HT-29 (cell line): ENCODE data around the gene CCDC61. TPM values are rescaled to one million over a fixed set of nuclear protein-coding genes. Genes with fewer than 3 reads are reported as not detected.

Experiments used
- DNase-seq: peaks from one replicate; pipeline ENCODE4 v3.0.0-alpha.2; 2015; ENCODE audit warnings: low spot score
- total RNA-seq: library from RNA; depleted of rRNA; stranded (reverse); fragments of >200 nt; shearing (Covaris generic); gene quantifications from 2 replicates; pipeline ENCODE4 v1.2.3, GENCODE V29; 2014

Gene CCDC61
- total RNA-seq, 1 experiment from 2014 or later = 24.4 TPM

GRCh38 chr19:46015687-46016425 is 20.6 kb downstream of the CCDC61 start:
- DNase-seq = no peak

- peak; percentile 98 for DNase-seq
Observed at GRCh38 chr19:46016426-46017094, 21.3 kb downstream of the CCDC61 start.

GRCh38 chr19:46017095-46017429 is 21.8 kb downstream of the CCDC61 start:
- no peak for DNase-seq

DNA sequence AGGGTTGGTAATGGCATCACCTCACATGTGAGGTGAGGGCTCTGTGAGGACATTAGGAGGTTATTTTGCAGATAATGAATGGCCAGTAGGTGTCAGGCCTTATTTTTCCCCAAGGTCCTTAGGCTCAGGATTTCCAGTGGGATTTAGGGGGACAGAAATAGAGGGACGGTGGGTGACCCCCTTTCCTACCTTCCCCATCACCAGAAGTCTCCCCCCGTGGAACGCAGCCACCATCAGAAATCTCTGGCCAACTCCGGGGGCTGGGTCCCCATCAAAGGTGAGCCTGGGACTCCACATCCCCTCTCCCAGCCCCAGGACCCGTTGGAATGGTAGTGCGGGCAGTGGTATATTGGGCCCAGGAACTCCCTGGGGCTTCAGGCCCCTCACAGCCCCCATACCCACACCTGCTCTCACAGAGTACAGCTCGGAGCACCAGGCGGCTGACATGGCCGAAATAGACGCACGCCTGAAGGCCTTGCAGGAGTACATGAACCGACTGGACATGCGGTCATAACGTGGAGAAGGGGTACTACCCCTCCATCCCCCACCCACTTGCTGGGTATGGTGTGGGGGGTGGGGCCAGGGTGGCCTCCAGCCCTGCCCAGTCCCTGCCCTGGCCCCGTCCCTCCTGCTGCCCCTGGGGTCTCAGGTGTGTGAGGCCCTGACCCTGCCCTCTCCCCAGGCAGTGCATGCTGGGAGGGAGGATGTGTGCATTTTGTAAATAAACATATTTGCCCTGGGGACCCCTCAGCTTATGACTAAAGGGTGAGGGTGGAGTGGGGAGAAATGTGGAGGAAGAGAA is 22.8 kb downstream of the CCDC61 start:
- DNase-seq = no peak

DNA sequence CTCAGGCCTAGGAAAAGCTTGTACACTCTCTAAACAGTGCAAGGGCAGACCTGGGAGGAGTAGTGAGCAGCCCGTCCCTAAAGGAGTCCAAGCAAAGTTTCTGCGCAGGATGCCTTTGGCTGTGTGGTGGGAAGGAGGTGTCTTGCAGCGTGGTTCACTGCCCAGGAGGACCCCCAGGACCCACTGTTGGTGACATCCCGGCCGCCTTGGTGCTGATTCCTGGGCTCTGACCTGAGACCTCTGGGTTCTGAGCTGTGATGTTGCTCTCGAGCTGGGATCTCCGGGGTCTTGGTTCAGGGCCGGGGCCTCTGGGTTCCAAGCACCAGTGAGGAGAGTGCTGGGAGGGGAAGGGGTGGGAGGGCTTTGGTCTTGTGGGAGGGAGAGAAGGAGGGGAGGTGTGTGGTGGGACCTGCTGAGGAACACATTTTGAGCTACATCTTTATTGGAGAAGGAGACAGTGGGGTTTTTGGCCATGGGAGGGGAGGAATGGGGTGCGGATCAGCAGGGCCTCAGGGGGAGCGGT is 23.5 kb downstream of the CCDC61 start:
- no peak for DNase-seq

DNA sequence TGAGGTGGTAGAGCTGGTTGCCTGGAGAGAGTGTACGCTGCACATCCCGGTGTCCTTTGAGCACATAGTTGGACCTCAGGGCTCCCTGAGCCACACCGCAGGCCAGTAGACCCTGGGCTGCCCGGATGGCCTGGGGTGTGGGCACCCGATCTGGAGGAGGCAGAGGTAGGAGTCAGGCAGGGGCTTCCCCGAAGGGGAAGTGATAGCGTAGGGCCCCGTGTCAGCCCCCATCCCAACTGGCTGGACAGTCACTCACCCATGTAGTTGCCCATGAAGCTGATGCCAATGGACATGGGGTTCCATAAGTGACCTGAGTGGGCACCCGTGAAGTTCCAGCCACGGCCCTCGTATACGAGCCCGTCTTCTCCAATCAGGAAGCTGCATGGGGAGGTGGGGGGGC is 24.0 kb downstream of the CCDC61 start:
- DNase-seq = no peak

DNA sequence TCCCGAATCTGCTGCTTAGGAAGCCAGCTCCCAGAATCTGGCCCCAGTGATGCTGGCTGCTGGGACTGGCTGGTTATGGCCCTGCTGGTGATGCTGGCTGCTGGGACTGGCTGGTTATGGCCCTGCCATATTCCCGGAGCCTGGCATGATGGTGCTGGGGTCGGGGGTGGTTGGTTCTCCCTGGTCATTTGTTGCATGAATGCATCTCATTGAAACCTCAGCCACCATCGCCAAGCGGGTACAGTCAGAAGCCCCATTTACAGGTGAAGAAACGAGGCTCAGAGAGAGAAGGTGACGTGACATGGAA is 25.5 kb downstream of the CCDC61 start:
- no peak for DNase-seq

GRCh38 chr19:46021531-46022041 is 26.3 kb downstream of the CCDC61 start:
- DNase-seq = peak; percentile 63

GRCh38 chr19:46022061-46022430 is 26.8 kb downstream of the CCDC61 start:
- DNase-seq = no peak

GRCh38 chr19:46022431-46023310 is 27.4 kb downstream of the CCDC61 start, which contains the start of gene PGLYRP1:
Gene PGLYRP1 (minus strand): TSS chr19:46023053. CDS start chr19:46023021, 32 bp downstream.
- DNase-seq = no peak

DNA sequence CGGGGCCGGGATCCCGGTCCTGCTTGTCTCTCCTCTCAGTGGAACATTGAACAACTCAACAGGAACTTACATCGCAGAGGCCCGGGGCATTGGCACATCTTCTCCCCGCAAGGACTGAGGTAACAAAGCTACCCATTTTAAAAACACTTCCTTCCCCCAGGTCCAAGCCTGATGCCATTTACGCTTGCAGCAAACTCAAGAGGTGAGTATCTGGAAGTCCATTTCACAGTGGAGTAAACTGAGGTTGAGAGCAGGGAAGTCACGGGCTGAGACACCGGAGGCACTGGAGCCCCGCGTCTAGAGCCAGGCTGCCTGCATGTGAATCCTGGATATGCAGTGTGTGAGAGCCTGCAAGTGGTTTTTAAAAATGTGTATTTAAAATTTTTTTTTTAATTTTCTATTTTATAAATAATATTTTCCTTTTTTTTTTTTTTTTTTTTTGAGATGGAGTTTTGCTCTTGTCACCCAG is 28.1 kb downstream of the CCDC61 start:
- no peak for DNase-seq

GRCh38 chr19:46025835-46026234 is 30.6 kb downstream of the CCDC61 start:
- no peak for DNase-seq

DNA sequence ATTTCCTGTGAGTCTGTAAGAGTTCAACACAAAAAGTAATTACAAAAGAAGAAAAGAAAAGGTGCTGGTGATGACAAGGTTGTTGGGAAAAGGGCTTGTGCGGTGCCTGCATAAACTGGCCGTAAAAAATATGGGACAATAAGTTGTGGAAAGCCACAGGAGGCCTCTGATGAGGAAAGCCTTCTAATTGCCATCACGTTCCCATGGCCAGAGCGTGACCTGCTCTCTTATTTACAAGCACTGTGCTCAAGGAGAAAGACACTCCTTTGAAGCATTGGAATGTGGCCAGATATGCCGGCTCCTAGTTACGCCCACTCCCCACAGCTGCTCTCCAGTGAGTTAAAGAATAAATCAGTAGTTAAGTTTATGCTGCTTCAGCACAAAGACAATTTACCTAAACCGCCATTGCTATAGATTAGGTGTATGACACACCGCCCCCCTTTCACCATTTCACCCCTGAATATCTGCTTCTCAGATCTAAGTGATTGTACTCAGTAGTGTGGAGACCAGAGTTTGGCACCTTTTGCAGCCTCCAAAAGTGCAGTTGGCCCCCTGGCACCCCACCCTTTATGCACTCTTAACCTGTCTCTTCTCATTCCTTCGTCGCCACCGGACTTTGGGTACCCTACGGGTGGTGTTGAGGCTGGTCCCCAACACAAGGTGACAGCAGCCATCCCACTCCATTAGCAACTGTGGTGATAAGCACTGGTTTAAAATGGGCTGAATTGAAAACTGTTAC is 35.7 kb downstream of the CCDC61 start:
- DNase-seq = peak; percentile 65

DNA sequence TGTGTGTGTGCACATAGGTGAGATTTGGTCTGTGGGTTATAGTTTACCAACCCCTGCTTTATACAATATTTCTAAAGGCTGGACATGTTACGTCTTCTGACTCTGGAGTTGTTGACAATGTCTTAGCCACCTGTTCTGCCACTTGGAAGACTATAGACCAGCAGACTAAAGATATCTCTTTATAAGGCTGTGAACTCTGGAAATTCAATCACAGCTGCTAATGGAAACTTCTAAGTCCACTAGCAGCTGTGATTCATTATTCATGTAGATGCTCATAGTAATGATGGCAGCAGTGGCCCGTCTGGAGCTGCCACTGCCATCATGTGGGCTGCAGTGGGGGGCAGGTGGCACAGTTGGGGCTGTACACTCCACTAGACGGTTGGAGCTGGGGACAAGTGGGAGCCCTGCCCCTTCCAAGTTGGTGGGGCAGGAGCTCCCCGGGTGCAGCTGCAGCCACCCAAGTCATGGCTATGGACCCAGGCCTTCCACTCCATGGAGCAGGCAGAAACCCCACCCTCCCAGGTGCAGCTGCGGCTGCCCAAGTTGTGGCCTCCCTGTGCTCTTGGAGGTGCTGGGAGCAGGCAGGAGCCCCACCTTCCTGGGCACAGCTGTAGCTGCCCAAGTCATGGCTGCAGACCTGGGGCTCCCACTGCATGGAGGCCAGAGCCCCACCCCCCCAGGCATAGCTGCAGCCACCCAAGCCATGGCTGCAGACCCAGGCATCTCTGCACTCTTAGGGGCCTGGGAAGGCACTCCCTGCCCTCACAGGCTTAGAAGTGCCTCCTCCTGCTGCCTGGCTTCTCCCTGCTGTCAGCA is 36.7 kb downstream of the CCDC61 start:
- no peak for DNase-seq

DNA sequence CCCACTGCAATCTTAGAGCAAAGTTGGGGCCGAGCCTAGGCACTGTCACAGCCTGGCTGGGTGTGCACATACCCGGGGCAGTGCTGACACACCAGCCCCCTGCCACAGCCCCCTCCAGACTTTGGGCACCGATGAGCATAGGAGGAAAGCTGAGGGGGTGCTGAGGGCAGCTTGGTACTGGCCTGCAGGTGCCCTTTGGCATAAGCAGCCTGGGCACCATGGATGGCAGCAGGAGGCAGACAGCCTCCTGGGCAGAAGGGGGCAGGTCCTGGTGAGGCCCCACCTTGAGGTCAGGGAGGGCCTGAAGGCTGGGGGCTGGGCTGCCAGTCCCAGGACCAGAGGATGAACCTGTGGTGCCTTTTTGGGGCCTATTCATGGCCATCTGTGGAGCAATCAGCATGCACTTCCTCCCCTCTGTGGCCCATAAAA is 37.3 kb downstream of the CCDC61 start:
- DNase-seq = no peak

DNA sequence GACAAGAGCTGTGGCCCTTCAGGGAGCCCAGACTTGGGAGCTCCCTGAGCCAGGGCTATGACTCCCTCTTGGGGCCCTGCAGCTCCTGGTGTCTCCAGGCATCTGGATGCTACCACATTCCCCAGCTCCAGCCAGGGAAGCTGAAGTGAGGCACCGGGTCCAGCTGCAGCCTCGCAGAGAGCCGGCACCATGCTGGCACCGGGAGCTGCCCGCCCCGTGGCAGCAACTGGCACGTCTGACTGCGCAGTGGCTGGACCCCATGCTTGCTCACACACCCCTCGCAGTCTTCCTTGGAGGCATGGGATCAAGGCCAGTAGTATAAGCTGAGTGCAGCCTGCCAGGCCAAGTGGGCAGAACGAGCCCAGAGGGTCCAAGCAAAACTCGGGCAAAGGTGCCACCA is 38.1 kb downstream of the CCDC61 start:
- no peak for DNase-seq

GRCh38 chr19:46035546-46035945 is 40.3 kb downstream of the CCDC61 start:
- DNase-seq = no peak

DNA sequence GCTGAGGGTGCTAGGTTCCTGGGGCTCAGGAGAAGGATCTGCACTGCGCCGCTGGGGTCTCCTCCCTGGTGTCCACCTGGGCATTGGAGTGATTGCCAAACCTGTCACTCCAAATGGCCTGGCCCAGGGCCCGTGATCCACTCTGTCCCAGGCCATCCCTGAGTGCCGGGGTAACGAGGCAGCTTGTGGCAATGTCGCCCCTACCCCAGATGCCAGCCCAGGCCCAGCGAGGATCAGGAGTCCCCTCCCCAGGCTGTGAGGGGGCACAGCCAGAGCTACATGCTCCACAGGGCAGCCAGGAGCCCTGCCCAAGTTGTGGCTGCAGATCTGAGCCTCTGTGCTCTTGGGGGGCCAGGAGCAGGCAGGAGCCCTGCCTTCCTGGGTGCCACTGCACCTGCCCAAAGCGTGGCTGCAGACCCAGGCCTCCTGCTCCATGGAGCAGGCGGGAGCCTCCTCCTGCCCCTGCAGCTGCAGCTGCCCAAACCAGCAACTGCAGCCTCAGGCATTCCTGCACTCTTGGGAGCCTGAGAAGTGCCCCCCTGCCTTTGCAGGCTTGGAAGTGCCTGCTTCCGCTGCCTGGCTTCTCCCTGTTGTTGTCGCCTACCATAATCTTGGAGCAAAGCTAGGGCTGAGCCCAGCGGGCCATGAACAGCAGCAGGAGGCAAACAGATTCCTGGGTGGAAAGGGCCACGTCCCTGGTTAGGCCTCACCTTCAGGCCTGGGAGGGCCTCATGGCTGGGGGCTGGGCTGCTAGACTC is 40.9 kb downstream of the CCDC61 start:
- DNase-seq = no peak

DNA sequence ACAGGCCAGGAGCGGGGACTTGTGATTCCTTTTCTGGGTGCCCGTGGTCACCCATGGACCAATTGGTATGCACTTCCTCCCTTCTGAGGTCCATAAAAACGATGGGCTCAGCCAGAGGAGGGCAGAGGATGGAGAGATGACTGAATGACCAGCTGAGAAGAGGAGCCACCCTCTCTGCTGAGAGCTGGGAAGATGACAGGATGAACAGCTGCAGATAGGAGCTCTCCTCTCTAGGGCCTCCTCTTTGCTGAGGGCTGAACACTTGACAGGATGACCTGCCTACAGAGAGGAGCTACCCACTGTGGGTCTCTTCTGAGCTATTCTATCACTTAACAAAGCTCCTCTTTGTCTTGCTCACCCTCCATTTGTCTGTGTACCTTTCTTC is 41.5 kb downstream of the CCDC61 start:
- peak; percentile 48 for DNase-seq
